Activated gamma-delta T cell (primary cell): ENCODE results near the gene HSDL1.

Source experiments
- DNase-seq: peaks from one replicate; lab custom pipeline; 2025; lab: John Stamatoyannopoulos, UW

The HSDL1 gene

GRCh38 chr16:84082110-84082509 is 62.9 kb downstream of the HSDL1 start:
- DNase-seq: no peak

- no peak for DNase-seq
These were observed 63.5 kb downstream of the HSDL1 start for GRCh38 chr16:84081446-84081989.

GRCh38 chr16:84080813-84081212 is 64.2 kb downstream of the HSDL1 start:
- no peak for DNase-seq

DNA sequence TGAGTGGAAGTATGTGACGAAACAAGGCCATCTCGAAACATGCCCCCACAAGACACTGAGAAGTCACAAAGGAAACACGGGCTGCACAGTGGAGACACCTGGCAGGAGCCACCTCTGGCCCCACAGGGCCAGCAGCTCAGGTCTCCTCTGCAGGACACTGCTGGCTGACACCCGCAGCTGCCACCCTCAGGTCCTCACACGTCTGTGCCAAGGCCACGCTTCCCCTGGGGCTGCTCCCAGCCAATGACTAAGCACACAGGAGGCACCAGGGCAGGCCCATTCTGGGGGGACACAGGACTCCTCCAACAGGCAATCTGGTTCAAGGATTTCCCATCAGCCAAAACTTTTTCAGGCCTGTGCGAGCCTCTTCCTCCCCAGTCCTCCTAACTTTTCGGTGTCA is 64.6 kb downstream of the HSDL1 start:
- no peak for DNase-seq

DNA sequence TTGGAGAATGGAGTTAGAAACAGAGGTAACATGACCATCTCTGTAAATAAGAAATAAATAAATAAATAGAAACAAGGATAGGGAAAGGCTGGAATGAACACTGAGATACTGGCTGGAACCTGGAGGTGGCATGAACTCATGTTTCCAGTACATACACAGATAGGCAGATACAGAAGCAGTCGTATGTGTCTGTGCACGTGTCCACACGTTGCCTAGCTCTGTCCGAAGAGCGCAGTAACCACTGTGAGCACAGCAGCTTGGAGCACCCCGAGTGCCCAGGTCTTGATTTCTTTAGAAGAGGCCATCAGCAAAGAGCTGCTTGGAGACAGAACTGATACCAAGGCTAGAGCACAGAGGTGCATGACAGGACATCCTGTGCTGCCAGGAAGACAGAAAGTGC is 65.3 kb downstream of the HSDL1 start:
- DNase-seq: no peak

GRCh38 chr16:84075376-84075775 is 69.6 kb downstream of the HSDL1 start:
- DNase-seq: no peak

DNA sequence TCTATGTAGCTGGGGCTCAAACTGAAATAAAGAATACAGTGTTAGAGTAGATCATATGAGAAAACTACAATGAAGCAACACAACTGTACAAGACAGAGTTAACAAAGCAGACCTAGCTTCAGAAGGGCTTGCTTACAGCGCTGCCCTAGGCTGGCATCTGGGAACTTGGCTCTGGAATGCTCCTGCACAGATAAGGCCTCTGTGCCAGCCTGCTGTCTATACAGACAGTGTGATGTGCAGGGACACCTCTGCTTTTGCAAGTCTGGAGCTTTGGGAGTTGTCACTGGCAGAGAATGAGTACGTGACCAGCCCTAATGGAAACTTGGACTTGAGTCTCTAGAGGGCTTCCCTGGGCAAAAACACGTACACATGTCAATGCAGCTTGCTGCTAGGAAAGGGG is 70.3 kb downstream of the HSDL1 start:
- DNase-seq: no peak
